GM23248 (cell line): Measurements from ENCODE around the gene CHTF18.

Source experiments
- EZH2 ChIP-seq: fragments of 200-600 bp; sonication (generic); IDR thresholded peaks from 2 replicates; pipeline ENCODE4 v1.6.1; 2018; ENCODE audit warnings: antibody characterized with exemption, mild to moderate bottlenecking; ENCODE audit not compliant: insufficient read depth, poor library complexity, severe bottlenecking
- EZH2phosphoT487 ChIP-seq: fragments of 200-600 bp; sonication (generic); IDR thresholded peaks from 2 replicates; pipeline ENCODE4 v1.6.1; 2018; ENCODE audit warnings: antibody characterized with exemption, moderate library complexity, mild to moderate bottlenecking, low read depth; ENCODE audit not compliant: insufficient read depth

GRCh38 chr16:782258-782657, 6.2 kb upstream of the CHTF18 start:
- TF ChIP-seq EZH2 (no peak), EZH2phosphoT487 (no peak)
